ENCODE data around the gene TIMM44. TPM values are rescaled to one million over a fixed set of nuclear protein-coding genes. Genes with fewer than 3 reads are reported as not detected.

The TIMM44 gene
- total RNA-seq, 1 donor from 2014 or later, result 92.5 TPM

GRCh38 chr19:7941895-7942596 lies 1.4 kb downstream of the TIMM44 start:
- Mint-ChIP-seq H3K4me1 (peaks cover 33% of the 10 kb centered on the region), H3K27me3 (no peaks in the 10 kb centered on the region), H3K9me3 (no peaks in the 10 kb centered on the region), H3K36me3 (ENCODE audit: low read depth) (peaks cover 40% of the 10 kb centered on the region), H3K4me3 (peak overlapping the region; percentile 60), H3K27ac (no peak overlapping the region)
- TF ChIP-seq CTCF (IDR thresholded peaks at IDR 0.05), result no peak
- ATAC-seq (ENCODE audit: low read depth) (no peak), DNase-seq (no peak)
- POLR2A ChIA-PET, result interaction anchor here (1.6 to 2.6 kb wide), 2 partner anchors 63 to 73 kb away, joined by 7 to 13 read pairs; partner anchors contain the start of gene ELAVL1
- CTCF ChIA-PET, result no interaction called here
- intact Hi-C loops (cut with micrococcal nuclease), result loop anchor here (2.0 to 5.0 kb wide), 3 partner anchors 73 to 375 kb away; partner anchors contain the start of gene CERS4

- H3K36me3 Mint-ChIP-seq (ENCODE audit: low read depth), result peaks cover 50% of the 10 kb centered on the region
- H3K27ac Mint-ChIP-seq, result no peak overlapping the region
- DNase-seq (no peak), ATAC-seq (ENCODE audit: low read depth) (no peak)
- H3K4me3 Mint-ChIP-seq, result peak overlapping the region; percentile 38
- no peak for TF ChIP-seq CTCF (IDR thresholded peaks at IDR 0.05)
- peaks cover 33% of the 10 kb centered on the region for H3K4me1 Mint-ChIP-seq
- intact Hi-C loops (cut with micrococcal nuclease), result loop anchor here (5.0 kb wide), 2 partner anchors 266 to 374 kb away; partner anchors contain the start of gene CERS4
- ChIA-PET CTCF (no interaction called here), POLR2A (no interaction called here)
- H3K27me3 Mint-ChIP-seq, result no peaks in the 10 kb centered on the region
- no peaks in the 10 kb centered on the region for H3K9me3 Mint-ChIP-seq
Measured at GRCh38 chr19:7940841-7941240, 2.6 kb downstream of the TIMM44 start.

- POLR2A ChIA-PET, result interaction anchor here (0.6 to 1.5 kb wide), 2 partner anchors 9 to 327 kb away, joined by 3 to 11 read pairs; partner anchors contain the start of gene TIMM44
Measured at GRCh38 chr19:7934766-7935165, 8.7 kb downstream of the TIMM44 start.

GRCh38 chr19:7933828-7934725 lies 9.4 kb downstream of the TIMM44 start:
- Mint-ChIP-seq H3K27ac (no peak overlapping the region), H3K36me3 (ENCODE audit: low read depth) (peaks cover 76% of the 10 kb centered on the region), H3K27me3 (no peaks in the 10 kb centered on the region), H3K9me3 (no peaks in the 10 kb centered on the region), H3K4me1 (peaks cover 3% of the 10 kb centered on the region), H3K4me3 (no peak overlapping the region)
- DNase-seq (no peak), ATAC-seq (ENCODE audit: low read depth) (no peak)
- TF ChIP-seq CTCF (IDR thresholded peaks at IDR 0.05), result no peak
- intact Hi-C loops (cut with micrococcal nuclease), result no loop called here
- CTCF ChIA-PET, result no interaction called here
- POLR2A ChIA-PET, result interaction anchor here (0.6 to 1.5 kb wide), 2 partner anchors 10 to 328 kb away, joined by 3 to 11 read pairs; partner anchors contain the start of gene TIMM44

More at GRCh38 chr19:7934766-7935165, 8.7 kb downstream of the TIMM44 start:
- TF ChIP-seq CTCF (IDR thresholded peaks at IDR 0.05), result no peak
- intact Hi-C loops (cut with micrococcal nuclease), result no loop called here
- ATAC-seq (ENCODE audit: low read depth) (no peak), DNase-seq (no peak)
- no peak overlapping the region for H3K27ac Mint-ChIP-seq
- peaks cover 75% of the 10 kb centered on the region for H3K36me3 Mint-ChIP-seq (ENCODE audit: low read depth)
- H3K4me1 Mint-ChIP-seq, result peaks cover 3% of the 10 kb centered on the region
- H3K4me3 Mint-ChIP-seq, result no peak overlapping the region
- CTCF ChIA-PET, result no interaction called here
- no peaks in the 10 kb centered on the region for H3K9me3 Mint-ChIP-seq
- H3K27me3 Mint-ChIP-seq, result no peaks in the 10 kb centered on the region

- DNase-seq (no peak), ATAC-seq (ENCODE audit: low read depth) (no peak)
- intact Hi-C loops (cut with micrococcal nuclease), result no loop called here
- no peaks in the 10 kb centered on the region for H3K9me3 Mint-ChIP-seq
- TF ChIP-seq CTCF (IDR thresholded peaks at IDR 0.05), result no peak
- no peak overlapping the region for H3K4me3 Mint-ChIP-seq
- H3K27ac Mint-ChIP-seq, result no peak overlapping the region
- no peaks in the 10 kb centered on the region for H3K27me3 Mint-ChIP-seq
- POLR2A ChIA-PET, result no interaction called here
- H3K4me1 Mint-ChIP-seq, result peaks cover under 1% of the 10 kb centered on the region
- peaks cover 75% of the 10 kb centered on the region for H3K36me3 Mint-ChIP-seq (ENCODE audit: low read depth)
- CTCF ChIA-PET, result no interaction called here
Measured at GRCh38 chr19:7933411-7933810, 10.1 kb downstream of the TIMM44 start.
